T-helper 2 cell (primary cell): ENCODE results near the gene ZNF436.

Experiments
- DNase-seq, 5 experiments: peaks; one replicate each; pipeline versions ENCODE4 v3.0.0 to v3.0.0-alpha.2; 2012 to 2022
- total RNA-seq, 2 donors: gene quantifications; one replicate each; lab custom pipeline; 2026; lab: John Stamatoyannopoulos, UW

Gene ZNF436
- total RNA-seq = 11.8 to 18.0 reads per million in 2 donors

DNA sequence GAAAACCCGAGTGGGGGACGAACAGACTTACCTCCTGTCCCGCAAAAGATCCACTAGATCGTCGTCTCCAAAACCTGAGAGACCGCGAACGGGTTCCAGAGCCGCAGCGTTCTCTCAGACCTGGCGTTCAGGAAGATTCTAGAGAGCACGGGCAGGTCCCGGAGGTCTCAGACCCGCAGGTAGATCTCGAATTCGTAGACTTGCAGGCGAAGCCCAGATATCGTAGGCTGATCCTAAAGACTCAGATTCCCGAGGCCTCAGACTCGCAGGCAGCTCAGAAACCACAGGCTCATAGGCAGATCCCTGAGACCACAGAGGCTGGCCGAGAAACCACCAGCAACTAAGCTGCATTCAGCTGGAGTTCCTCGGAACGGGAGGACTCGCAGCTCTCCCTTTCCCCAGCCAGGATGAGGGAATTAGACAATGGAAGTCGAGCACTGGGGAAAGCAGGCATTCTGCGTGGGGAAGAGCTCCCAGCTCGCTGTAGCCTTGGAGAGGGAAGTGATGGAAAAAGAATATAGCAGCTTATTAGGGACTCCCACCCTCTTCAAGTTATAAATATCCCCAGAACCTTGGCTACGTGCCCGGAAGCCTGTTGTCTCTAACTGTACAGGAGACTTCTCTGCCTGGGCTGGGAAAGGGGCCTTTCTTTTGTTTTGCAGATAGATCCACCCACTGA is at the start of gene ZNF436:
ZNF436 (minus strand) TSS at position 502 of the 679 bp plus-strand sequence. CDS start 1,831 bp downstream, outside the sequence.
- DNase-seq = peak in 3 of 5 experiments; percentile 5 to 17 (median 16)

DNA sequence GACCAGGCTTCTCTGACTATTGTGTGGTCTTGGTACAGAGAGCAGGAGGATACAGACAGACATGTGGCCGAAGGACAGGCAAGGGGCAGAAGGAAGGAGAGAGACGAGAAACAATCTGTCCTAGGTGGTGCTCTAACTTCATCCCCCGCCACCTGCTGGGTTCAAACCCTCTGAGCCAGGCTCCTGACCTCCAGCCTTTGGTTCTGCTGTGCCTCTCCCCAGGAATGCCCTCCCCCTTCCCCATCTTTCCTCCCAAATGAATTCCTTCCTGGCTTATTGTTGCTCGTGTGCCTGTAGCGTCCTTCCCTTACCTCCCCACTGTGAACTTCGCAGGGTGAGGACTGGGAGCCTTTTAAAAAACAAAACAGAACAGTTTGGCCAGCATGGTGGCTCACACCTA is 49.5 kb upstream of the ZNF436 start:
- no peak for DNase-seq

DNA sequence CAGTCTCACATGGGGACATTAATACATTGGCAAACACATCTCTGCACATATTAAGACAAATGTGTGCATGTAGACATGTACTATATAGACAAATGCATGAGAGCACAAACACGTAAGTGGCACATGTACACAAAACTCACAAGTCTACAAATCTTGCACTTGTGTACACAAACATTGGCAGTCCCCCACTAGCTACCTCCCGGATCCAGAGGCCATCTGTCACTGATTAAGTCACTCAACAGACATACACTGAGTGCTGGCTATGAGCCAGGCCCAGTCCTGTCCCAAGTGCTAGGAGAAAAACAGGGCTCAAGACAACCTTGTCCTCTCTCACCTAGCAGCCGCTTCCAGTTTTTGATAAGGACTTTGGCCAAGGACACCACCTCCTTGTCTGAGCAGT is 47.9 kb upstream of the ZNF436 start:
- no peak for DNase-seq

DNA sequence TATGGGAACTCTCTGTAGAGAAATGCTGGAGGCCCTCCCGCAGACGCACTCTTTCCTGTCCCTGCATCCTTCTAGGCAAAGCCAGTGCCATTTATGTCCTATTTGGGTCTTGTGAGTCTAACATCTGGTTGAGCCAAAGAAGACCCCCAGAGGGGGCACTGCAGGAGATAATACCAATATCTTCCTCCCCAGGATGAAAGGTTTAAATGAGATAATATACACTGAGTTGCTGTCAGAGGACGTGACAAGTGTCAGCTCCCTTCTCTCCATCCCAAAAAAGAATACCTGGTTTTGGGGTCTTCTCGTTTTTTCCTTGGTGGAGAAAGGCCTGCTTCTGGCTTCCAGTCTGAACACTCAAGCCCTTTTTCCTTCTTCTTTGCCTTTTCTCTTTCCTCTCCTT is 47.3 kb upstream of the ZNF436 start:
- DNase-seq = no peak

DNA sequence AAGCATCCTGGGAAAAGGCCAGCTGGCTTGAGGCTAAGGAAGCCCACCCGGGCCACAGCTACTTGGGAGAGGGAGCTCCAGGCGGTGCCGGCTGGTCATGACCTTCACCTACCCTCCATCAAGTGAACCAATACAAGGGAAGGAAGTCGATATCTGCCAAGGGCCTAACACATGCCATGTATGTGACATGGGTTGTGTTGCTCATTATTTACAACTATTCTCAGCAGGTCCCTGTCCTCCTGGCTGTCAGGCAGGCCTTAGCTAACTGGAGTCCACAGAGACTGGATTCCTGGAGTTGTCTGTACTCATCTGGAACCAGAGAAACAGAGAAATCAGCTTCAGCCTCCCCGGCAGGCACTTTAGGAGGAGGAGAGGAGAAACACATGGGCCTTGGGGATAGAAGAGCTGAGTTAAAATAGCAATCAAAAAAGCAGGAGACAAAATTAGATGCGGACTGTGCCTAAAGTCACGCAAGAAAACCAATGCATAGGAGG is 39.2 kb upstream of the ZNF436 start:
- DNase-seq = no peak

DNA sequence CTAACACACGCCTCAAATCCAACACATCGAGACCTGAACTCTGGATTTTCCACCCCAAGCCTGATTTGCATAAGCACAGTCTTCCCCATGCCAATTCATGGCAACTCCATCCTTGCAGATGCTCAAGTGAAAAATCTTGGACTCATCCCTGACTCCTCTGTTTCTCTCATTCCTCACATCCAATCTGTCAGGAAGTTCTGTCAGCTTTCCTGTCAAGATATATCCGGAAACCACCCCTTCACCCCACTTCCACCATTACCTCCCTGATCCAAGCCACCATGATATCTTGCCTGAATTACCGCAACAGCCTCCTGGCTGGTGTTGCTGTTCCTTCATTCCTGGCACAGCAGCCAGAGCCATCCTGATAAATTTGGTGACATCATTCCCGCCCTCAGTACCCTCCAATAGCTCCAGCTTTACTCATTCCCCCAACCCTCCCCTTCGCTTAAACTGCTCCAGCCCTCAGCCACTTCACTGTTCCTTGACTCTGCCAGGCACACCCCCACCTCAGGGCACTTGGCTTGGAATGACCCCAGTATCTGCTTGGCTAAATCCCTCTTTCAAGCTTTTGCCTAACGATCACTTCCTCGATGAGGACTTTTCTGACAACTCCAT is 37.5 kb upstream of the ZNF436 start:
- no peak for DNase-seq

DNA sequence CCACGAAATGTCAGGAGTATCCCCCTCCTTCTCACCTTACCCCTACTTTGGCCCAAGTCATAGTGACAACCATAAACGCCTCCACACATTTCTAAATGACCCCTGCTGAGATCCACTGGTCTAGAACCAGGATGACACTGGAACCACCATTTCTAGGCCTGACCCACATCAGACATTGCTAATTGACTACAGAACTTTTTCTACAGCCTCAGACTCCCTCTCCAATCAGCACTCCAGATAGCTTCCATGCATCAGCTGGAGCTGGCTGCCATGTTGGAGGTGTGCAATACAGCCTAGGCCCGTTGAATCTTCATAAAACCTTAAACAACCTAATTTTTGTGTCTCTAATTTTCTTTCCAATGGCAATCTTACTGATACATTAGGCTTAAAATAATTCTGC is 36.3 kb upstream of the ZNF436 start:
- DNase-seq = no peak

DNA sequence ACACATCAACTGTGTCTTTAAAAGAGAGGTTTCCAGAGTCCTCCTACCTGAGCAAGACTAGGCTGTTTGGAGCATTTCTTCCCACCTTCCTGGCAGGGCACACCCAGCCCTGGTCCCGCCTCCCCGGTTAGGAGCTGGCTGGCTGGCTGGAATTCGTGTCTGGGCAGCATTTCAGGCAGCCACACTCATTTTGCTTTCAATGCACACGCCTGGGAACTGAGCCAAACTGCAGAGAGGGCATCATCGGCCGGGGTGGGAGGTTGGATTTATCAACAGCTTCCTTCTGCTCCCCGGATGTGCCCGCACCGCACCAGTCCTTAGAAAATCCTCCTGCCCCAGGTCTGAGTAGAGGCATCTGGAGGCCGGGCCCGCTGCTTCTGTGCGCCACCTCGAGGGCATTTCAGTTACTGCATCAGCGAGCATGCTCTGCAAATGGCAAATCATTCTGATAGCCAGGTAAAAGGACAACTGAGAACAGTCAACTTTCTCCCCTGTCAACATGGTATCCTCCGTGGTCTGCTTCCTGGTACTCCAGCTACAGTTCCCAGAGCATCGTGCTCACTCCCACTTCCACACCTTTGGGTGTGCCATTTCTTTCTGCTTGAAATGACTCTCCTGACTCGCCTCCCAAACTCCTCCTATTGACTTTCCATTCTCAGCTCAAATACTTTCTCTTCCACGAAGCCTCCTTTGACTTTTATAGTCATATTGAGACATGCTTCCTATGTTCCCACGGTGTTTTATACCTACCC is 34.3 kb upstream of the ZNF436 start:
- peak; percentile 45 to 82 (median 66) for DNase-seq

DNA sequence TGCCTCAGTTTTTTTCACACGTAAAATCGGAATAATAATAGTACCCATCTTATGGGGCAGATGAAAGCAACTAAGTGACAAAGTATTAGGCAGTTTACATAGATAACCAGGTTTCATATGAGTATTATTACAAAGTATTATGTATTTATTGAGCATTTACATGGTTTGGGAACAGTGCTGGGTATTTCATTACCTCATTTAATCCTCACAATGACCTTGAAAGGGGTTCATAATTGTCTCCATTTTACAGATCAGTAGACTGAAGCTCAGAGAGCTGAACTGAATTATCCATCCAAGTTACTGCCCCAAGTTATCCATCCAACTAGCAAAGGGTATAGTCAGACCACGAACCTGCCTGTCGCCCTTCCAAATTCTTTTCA is 33.7 kb upstream of the ZNF436 start:
- no peak for DNase-seq

DNA sequence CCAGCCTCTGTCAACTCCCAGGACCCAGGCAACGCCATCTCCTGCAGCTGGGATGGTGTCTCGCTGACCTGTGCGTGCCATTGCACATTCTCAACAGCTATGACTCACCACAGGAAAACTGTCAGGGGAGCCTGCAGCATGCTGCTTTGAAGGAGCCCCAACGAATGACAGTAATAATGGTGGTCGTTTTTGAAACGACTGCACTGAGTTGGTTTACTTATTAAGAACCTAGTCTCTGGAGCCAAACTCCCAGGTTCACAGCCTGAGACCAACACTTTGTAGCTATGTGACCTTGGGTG is 33.4 kb upstream of the ZNF436 start:
- DNase-seq = no peak

DNA sequence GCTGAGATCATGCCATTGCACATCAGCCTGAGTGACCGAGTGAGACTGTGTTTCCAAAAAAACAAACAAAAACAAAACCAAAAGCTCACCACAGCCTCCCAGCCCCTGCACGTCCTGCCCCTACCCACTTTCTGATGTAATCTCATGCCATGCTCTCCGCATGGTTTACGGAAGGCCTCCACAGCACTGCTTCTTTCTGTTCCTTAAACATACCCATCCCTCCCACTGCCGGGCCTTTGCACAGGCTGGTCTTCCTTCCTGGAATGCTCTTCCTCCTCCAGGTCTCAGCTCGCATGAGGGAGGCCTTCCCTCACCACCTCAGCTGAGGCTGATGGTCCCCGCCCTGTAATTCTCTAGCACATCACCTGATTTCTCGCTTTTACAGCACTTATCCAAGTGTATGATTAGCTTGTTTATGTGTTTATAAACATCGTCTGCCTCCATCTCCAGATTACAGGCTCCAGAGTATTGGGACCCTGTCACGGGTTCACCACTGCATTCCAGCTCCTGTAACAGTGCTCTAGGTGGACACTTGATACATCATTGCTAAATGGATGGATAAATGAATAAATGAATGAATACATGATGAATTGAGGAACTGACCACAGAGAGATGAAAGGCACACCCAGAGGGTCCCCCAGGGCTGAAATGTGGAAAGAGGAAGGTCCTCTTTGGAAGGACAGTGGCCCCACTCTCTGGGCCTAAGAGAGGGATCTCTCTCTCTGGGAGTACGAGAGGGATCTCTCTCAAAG is 32.8 kb upstream of the ZNF436 start:
- DNase-seq = no peak

DNA sequence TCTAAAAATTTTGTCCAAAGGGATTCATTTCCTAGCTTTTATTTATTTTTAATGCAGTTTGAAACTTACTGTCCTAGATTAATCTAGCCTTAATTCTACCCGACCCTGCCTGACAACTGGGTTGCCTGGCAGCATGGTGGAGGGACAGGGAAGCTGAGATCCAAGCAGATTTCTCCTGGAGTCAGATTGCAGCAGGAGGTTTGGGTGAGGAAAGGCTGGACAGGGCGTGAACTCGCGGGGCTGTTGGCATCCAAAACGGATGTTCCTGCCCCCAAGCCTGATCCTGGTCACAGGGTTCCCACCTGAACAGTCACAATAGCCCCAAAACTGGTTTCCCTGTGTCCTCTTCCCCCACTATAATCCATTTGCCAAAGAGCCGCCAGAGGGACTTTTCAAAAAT is 31.7 kb upstream of the ZNF436 start:
- no peak for DNase-seq

DNA sequence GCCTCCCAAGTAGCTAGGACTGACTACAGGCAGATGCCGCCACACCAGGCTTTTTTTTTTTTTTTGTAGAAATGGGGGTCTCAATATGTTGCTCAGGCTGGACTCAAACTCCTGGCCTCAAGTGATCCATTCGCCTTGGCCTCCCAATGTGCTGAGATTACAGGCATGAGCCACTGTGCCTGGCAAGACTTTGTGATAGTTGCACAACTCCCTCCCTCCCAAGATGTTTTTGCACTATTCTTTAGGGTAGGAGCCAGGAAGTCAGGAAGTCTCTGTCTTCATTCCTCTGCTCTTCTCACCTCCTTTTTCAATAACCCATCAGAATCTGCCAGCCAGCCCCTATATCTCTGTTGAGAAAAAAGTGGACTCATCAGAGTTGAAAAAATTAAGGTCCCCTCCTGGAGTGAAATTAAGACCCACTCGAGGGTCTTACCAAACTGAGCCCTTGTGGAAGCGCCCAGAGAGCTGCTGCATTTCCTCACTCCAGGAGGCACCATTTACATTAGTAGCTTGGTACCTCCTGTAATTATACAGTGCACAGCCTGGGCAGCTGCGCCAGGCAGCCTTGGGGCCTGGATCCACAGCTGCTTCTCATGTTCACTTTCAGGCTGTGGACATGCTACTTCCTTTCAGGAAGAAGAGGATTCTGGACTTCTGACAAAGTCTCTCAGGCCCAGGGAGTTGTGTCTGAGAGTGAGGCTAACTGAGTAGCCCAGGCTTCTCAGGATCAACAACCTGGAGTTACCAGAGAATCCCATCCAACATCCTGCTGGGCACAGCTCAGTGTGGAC is 30.9 kb upstream of the ZNF436 start:
- no peak for DNase-seq

DNA sequence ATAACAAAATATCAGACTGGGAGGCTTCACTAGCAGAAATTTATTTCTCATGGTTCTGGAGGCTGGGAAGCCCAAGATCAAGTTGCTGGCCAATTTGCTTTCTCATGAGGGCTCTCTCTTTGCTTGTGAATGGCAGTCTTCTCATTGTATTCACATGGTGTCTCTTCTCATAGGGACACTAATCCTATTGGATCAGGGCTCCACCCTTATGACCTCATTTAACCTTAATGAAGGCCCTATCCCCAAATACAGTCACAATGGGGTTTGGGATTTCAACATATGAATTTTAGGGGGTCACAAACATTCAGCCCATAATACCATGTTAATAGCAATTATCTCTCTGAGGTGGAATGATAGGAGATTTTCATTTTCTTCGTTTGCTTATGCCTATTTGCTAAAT is 29.6 kb upstream of the ZNF436 start:
- no peak for DNase-seq

DNA sequence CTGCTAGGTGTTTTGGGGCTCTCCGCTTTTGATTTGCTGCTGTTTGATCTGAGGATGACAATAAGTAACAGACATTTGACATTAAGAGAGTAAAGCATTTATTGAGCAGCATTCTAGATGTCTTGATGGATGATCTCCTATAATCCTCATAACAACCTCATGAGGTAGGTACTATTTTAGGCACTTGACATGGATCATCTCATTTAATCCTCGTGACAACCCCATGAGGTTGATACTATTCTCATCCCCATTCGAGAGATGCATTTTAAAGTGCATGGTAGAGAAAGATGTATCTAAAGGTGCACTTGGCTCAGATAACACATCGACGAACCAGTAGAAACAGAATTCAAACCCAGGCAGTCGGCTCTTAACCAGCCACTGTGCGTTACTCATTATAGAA is 28.3 kb upstream of the ZNF436 start:
- no peak for DNase-seq

DNA sequence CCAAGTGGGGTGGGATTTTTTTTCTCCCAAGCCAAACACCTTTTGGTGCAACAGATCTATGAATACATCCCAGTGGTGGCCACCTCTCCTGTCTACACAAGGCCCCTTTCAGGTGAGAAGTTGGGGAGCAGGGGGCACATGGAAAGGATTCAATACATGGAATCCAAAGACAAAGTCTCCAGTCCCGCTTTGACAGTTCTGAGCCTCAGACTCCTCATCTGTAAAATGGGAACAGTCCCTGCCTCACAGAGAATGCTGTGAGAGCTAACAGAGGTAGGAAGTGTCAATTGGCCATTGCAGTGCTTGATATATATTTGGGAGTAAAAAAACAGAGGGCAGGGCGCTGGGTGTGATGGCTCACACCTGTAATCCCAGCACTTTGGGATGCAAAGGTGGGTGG is 26.7 kb upstream of the ZNF436 start:
- DNase-seq = no peak

DNA sequence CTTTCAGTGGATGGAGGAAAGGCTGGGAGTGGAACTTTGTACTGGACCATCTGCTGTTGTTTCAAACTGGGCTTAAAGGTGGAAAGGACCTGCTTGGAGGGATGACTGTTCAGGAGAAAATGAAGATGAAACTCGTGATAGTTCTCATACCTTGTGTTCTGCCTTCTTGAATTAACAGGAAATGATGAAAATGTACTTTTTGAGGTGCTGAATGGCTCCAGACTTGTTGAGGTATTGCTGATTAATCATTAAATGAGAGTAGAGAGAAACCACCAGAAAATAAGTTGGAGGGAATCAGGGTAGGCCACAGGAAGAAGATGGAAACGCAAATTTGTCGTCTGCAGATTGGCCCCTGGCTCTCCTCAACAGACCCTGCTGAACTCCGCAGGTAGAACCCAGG is 26.2 kb upstream of the ZNF436 start:
- no peak for DNase-seq

DNA sequence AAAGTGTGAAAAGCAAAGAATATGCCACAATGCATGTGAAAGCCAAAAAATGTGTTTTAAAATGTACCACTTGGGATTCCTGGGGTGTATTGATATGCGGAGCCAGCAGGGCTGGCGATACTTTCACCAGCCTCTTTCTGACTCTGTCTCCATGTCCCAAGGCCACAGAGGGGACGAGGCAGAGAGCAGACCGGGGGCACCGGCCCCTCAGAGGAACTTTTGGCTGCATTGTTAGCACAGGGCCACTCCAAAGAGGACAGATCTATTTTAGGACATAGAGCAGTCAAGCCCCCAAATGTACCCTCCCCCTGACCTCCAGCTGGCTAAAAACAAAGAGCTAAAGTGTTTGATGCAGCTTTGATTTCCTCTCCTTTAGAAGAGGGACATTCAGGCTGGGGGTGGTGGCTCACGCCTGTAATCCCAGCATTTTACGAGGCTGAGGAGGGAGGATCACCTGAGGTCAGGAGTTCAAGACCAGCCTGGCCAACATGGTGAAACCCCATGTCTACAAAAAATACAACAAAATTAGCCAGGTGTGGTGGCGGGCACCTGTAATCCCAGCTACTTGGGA is 25.6 kb upstream of the ZNF436 start:
- no peak for DNase-seq

DNA sequence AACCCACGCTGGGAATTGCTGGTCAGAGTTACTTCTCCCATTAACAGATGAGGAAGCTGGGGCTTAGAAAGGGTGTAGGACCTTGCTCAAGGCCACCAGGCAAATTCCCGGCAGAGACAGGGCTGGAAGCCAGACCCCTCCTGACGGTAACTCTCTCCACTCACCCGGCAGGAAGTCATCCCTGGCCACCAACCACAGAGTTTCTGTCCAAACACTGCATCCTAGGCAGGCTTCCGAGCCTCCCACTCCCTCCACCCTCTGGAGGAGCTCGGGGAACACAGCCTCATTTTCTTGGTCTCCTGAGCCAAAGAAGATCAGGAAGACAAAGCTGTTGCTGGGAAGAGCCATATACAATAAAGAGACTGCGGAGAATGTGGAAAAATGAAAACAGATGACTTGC is 25.0 kb upstream of the ZNF436 start:
- no peak for DNase-seq

DNA sequence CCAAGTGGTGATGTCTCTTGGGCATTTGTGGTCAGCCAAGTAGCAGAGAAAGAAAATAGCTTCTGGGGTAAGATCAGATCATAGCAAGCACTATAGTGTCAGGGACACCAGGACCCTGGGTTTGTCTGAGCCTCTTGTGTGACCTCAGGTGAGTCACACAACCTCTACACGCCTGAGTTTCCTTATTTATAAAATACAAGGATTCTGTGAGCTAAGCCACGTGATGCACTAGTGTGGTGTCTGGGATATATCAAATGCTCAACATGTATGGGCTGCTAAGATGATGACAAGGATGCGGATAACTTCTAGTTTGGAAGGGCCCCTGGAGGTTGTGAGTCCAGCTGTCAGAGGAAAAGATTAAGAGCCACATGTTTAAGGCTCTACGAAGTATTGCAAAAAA is 24.5 kb upstream of the ZNF436 start:
- no peak for DNase-seq

DNA sequence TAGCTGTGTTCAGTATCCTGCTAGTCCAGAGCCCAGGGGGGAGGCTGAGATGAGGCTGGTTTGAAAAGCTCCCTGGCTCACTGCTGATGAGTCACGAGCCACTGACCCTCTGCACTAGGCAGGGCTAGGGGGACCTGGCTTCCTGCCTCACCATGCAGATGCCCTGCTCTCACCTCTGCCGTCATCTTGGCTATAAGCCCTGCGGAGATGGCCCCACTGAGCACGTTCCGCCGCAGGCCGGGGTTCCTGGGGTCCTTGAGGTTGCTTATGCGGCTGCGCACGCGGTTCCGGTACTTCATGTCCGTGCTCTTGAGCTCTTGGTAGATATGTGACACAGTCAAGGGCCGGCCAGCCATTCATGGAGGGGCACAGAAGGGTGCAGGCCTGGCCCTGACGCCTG is 24.1 kb upstream of the ZNF436 start:
- no peak for DNase-seq
